Dermis microvascular lymphatic vessel endothelial cell (primary cell): ENCODE measurements around the gene GAB2. TPM values are rescaled to one million over a fixed set of nuclear protein-coding genes. Genes with fewer than 3 reads are reported as not detected.
A peak's percentile ranks its signal among the peaks of the same experiment; 100 is the strongest.

Experiments
- DNase-seq, 2 donors: peaks; one replicate each; pipeline versions ENCODE4 v3.0.0 to v3.0.0-alpha.2; 2010; ENCODE audit warnings: low read depth in 2 of 2
- total RNA-seq: library from RNA; depleted of rRNA; stranded (reverse); fragments of >200 nt; gene quantifications from 2 replicates; pipeline ENCODE4 v1.2.1, GENCODE V29; 2014

The GAB2 gene
- total RNA-seq, 1 donor from 2014 or later: 11.4 TPM

DNA sequence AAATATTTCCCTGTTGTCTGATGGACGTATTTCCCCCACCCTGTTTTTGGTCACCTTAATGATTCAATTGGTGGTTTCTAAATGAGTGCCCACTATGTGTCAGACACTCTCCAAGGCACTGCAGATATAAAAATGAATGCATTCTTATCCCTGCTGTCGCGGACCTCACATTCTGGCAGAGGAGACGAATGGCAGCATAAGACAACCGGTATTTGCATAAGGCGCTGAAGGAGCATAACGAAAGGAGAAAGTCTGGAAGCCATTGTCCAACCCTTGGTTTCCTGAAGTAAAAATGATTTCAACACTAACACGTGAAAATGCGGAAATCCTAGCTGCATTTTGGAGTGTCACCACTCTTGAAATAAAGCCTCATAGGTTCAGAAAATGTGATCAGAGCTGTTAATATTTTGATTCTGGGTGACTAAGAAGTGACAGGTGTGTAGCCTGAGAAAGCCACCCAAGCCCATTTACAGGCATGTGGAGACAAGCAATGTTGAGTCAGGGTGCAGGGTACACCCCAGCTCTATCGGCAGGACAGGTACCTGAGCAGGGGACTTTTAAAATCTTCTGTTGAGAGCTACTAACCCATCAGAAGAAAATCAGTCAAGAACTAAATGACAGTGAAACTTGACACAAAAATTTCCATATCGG, 10.1 kb upstream of the GAB2 start:
- DNase-seq: no peak

DNA sequence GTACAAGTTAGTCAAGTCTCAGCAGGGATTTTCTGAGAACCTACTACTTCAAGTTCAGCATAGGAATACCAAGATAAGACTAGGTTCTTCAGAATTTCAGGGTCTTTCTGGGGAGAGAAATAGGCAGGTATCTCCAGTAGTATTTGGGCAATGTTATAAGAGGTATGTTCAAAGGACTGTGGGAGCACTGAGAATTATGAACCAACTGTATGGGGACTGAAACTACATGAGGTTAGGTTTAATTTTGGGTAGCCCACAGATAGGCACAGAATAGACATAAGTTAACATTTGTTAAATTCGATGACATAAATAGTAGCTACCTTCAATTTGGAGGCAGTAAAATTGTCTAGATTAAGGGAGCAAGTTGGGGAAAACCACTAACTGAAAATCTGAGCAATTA, 9.2 kb upstream of the GAB2 start:
- DNase-seq: no peak

DNA sequence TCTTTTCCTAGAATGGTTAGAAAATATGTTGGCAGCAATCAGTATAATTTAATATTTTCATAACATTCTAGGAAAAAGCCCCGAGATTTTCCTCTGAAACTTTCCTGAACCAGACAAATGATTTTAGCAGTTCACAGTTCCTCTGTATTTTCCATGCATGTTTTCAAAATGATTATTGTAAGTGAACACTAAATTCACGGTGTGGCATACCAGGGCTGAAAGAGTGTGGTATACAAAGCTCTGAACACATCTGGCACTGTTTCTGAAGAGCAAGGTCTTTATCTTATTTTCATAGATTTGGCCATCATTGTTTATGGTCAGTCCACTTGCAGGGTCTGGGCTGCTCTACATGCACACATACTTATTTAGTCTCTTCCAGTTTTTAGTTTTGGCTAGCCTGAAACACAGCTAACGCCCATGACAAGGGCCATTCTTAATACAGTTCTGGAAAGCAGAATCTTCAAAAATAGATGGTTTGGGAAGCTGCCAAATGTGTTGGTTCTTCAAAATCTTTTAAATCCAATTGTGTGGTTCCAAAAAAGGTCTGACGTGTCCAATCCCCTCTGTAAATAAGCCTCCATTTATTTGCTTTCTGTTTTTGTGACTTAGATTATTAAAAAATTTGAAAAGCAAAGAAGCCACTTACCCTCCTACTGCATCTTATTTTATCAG, 7.9 kb upstream of the GAB2 start:
- DNase-seq: no peak

DNA sequence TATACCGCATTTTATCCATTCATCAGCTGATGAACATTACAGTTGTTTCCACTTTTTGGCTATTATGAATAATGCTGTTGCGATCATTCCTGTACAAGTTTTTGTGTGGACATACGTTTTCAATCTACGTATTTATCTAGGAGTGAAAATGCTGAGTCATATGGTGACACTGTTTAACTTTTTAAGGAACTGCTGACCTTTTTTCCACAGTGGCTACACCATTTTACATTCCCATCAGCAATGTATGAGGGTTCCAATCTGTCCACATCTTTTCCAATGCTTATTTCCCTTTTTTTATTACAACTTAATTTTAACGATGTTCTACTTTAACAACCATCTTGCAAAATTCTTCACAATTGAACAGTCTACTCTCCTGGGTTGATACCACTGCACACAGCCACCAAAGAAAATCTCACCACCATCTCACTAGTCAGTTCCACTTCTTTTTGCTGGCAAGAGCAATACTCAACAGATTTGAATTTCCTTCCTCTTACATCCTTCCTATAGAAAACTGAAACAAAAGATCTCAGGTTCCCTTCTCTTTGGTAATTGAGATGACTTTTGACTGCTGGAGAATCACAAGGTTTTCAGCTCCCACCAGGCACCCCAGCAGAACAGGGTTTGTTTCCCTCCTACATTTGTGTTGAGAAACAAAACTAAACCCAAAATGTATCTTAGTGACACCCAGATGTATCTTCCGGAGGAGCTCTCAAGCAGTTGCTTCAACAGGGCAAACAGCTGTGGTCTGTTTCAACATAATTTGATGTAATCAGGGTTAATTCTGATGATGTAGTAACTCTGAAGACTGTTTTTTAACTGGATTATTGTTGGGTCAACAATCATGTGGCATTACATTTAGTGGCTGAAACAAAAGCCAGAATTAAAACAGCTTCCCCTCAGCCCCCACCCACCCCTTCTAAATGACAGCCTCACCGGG, 7.0 kb upstream of the GAB2 start:
- peak in 1 of 2 donors; percentile 15 for DNase-seq

DNA sequence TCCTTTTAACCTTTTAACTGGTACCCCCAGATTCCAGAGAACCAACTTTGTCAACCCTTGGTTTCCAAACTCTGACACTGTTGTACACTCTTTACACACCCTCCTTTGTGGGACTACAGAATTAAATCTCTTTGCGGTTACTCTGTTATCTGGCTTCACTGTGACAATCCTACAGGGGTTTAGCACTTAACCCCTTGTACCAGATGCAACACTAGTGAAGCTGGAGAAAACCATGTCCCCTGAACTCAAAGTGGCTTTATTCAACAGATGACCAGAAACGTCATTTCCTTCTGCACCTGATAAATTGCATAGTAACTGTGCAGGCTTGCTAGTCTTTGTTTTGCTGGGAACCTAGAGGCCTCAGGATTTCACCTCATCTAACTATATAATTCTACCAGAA, 5.6 kb upstream of the GAB2 start:
- DNase-seq: no peak

DNA sequence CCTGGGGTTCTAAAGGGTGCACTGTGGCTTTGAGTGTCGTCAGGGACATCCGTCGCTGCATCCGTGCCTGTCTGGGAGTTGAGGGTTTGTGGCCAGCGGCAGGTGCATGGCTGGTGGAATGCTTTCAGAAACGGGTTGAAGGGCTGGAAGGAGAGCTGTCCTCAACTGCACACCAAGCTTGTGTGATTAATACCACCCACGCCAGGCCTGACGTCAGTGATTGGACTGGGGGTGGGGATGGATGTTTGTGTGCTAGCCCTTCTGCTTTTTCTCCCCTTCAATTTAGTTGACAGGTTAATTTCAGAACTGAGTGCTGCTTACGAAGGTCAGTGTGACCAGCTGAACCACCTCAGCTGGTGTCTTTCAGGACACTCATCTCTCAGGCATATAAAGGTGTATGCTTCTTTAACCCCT, 3.2 kb upstream of the GAB2 start:
- peak in 1 of 2 donors; percentile 26 for DNase-seq

DNA sequence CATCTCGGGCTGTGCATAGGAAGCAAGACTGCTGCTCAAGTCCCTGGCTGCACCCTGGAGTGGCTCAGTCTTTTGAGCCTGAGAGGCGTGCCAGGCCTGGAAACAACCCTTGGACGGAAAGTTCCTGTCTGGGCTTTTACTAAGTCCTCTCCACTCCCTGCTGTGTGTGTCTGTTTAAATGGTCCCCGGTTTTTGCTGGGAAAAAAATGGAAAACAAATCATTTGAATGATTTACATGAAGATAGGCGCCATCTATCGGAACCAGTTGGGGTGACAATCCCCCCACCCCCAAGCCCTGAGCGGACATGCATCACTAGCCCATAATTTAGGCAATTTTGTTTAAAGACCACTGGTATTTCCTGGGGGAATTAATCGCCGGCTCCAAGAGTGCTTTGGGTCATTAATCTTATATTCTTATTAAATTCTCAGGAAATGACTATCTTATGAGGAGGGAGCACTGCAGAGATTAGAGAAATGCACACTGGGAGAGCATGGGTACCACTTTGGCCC, 2.7 kb upstream of the GAB2 start:
- DNase-seq: peak in 1 of 2 donors; percentile 81

DNA sequence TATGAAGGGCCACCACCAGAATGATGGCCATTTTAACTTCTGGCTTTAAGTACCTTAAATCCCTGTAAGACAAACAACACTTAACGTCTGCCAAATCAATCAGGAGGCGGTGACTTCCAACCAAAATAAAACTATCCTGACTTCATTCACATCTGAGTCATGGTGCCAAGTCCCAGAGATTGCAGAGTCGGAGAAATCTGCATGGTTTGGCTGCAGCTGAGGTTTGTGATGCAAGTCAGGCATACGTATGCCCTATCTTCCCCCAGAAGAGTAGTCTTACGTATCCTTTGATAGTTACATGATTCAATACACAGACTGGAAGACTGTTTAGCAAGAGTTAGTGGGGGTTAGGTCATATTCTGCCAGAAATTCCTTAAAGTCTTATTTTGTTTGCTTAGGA, 1.7 kb upstream of the GAB2 start:
- peak in 1 of 2 donors; percentile 92 for DNase-seq

DNA sequence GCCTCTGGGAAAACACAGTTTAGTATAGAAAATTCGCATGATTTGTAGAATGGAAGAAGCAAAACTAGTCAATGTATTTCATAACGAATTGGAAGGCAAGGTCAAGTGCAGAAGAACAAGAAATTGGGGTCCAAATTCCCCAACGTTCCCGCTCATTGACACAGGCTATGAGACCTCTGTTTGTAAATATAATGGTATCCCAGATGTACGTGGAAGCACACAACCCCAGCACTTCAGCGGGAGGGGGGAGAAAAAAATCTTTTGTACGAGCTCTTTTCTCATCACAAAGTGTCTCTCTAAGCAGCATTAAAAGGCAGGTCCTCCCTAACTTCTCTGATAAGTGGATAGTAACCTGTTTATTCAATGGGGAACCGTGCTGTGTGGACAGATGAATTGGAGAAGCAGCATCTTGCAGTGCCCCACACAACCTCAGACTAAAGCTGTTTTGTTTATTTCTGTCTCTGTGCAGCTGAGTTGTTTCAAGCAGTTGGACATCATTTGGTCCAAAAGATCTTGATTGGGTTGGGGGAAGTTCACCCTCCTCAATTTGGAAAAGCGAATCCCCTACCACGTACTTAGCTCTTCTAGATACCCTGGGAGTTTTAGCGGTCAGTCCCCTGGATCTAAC, 1.1 kb upstream of the GAB2 start:
- no peak for DNase-seq

DNA sequence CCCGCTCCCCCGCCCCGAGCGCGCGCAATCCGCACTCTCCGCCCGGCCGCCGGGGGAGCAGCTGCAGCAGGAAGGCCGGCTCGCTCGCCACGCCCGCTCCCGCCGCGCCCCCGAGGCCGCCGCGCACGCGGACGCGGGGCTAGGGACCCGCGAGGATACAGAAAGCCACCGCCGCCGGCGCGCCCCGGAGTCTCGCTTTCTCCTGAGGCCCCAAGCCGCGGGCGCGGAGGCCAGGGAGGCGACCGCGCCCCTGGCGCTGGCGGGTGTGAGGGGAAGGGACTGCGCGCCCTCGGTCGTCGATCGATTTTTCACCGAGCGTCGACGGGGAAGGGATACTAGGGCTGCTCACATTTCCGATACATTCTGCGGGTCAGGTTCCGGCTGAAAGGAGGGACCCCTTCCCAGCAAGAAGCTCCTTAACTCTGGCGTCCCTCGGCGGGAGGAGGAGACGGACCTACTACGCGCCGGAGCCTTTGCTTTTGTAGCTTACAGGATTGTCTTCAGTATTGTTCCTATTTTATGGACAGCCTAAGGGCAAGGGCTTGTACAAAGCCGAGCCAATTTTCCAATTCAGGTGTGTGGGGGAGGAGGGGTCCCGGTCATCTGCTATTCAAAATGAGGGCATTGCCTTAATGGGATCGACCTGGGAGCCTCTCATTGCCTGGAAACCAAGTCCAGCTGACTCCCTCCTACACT, 416 bp upstream of the GAB2 start:
- peak in 1 of 2 donors; percentile 84 for DNase-seq

DNA sequence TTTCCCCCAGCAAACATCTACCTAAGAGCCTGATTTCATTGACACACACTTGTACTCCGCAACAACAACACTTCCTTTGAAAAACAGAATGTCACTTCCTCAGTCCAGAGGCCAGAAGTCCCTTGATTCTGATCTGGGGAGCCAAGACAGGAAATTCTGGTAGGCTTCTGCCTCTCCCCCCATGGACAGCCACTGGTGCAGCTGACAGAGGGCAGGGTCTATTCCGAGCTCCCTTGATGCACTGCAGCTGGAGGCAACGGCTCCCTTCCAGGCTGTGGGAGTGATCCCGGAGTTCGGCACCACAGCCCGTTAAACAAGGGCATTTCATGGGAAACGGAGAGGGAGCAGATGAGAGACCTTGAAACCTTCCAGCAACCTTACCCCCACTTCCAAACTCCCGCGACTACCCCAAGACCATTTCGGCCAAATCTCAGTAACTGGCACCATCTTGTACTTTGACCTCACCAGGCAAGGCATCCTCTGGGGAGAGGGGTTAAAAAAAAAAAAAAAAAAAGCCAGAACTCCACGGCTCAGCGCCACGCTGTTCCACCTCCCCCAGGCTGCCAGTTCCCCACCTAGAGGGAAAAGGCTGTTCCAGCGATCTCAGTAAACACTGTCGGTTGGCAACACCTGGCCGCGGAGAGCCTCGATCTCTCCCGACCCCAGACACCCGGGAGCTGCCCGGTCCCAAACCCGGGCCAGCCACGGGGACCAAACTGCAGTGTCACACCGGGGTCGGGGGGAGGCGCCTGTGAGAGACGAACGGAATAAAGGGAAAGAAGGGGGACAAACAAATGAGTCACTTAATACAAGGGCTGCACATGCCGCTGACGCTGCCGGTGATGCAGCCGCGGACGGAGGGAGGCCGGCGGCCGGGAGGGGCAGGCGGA, 1.1 kb downstream of the GAB2 start:
- peak; percentile 76 to 93 for DNase-seq

DNA sequence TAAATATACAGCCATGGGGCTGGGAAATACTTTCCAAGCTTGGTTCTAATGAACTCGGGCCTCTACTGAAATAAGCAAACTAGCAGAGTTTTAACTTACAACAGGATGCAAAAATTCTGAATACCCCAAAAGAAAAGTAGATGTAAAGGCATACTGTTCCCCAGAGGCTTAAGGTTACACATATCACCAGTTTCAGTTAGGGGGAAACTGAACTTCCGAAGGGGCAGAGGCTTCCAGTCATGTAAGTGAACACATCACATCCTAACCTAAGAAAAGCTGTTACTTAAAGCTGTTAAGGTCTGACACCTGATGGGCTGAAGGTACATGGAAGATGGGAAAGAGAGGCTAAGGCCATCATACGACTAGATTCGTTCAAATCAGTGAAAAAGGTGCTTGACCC, 2.3 kb downstream of the GAB2 start:
- DNase-seq: no peak

DNA sequence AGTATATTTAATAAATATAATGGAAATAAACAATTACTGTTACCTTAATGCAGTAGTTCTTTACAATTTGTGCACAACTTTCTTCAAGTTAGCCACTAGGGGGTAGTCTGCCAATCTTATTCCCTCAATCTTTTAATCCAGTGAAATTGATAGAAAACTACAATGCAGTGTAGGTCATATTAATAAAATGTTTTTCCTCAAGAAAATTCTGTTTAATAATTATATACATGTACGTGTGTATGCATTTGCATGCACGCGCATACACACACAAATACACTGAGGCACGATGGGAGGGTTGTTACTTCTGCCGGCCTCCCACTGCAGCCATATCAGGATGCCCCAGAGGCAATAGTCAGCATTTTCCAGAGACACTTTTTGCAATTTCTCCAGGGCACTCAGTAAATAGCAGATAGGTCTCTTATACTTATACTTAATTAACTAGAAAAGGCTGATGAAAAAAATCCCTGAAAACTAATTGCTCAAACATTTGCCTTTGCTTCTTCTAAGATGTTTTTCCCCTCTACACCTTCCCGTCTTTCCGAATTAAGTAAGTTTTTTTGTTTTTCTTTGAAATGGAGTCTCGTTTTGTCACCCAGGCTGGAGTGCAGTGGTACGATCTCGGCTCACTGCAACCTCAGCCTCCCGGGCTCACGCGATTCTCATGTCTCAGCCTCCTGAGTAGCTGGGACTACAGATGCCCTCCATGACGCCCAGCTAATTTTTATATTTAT, 3.1 kb downstream of the GAB2 start:
- DNase-seq: peak in 1 of 2 donors; percentile 55

DNA sequence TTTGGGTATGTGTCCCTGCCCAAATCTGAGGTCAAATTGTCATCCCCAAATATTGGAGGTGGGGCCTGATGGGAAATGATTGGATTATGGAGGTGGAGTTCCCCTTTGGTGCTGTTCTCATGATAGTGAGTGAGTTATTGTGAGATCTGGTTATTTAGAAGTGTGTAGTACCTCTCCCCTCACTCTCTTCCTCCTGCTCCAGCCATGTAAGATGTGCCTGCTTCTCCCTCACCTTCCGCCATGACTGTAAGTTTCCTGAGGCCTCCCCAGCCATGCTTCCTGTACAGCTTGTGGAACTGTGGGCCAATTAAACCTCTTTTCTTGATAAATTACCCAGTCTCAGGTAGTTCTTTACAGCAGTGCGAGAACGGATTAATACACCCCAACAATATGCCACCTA, 9.0 kb downstream of the GAB2 start:
- DNase-seq: no peak

DNA sequence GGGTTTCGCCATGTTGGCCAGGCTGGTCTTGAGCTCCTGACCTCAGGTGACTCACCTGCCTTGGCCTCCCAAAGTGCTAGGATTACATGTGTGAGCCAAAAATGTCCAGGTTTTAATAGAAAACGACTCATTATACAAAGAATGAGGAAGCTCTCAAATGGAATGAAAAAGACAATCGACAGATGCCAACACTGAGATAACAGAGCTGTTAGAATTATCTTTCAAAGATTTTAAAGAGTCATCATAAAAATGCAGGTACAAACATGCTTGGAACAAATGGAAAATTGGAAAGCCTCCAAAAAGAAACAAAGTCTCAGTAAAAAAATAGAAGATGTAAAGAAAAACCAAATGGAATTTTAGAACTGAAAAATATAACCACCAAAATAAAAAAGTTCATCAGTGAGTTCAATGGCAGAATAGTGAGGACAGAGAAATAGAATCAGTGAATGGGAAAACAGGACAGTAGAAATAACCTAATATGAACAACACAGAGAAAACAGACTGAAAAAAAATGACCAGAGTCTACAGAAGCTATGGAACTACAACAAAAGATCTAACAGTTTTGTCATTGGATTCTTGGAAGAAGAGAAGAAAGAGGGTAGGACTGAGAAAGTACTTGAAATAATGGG, 10.9 kb downstream of the GAB2 start:
- no peak for DNase-seq

DNA sequence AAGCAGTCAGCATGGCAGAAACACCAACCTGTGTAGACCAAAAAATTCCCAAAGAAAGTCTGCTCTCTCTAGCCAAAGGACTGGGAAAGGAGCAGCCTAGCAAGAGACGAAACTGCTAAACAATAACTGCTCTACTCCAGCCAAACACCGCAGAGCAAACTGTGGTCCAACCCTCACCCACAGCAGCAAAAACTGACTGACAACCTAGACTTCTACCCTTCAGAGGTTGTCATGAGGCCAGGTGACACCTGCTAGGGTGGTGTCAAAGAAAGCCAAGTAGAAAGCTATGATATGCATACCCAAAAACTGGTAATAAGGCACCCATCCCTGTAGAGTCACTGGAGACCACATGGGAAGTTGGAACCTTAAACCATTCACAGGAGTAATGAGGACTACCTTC, 11.8 kb downstream of the GAB2 start:
- no peak for DNase-seq

DNA sequence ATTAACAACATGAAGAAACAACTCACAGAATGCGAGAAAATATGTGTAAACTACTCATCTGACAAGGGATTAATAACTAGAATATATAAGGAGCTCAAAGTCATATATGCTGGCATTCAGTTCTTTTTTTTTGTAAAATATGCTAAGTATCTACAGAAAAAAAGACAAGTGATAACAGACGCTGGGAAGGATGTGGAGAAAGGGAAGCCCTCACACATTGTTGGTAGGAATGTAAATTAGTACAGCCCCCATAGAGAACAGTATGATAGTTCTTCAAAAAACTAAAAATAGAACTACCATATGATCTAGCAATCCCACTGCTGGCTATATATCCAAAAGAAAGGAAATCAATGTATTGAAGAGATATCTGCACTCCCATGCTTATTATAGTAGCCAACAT, 13.8 kb downstream of the GAB2 start:
- DNase-seq: no peak

DNA sequence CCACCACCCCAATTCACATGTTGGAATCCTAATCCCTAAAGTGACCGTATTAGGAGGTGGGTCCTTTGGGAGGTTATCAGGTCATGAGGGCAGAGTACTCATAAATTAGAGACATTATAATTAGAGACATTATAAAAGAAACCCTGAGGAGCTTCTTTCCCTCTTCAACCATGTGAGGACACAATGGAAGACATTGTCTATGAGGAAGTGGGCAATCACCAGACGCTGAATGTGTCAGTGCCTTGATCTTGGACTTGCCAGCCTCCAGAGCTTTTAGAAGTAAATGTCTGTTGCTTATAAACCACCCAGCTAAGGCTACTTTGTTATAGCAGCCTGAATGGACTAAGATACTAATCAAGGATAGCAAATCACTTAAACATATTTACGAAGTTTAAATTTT, 14.8 kb downstream of the GAB2 start:
- no peak for DNase-seq

DNA sequence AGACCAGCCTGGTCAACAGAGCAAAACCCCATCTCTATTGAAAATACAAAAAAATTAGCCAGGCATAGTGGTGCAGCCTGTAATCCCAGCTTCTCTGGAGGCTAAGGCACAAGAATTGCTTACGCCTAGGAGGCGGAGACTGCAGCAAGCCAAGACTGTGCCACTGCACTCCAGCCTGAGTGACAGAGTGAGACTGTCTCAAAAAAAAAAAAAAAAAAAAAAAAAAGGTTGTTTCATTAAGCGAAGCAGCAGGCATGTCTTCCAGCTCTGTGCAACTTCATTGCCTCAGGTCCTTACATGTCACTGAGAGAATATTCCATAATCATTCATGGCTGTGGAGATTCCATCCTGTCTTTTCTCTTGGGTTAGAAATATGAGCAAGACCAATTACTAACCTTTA, 16.9 kb downstream of the GAB2 start:
- no peak for DNase-seq
